D721Med (cell line): ENCODE results near the gene ZNF415.

Experiments used
- DNase-seq: peaks from one replicate; pipeline ENCODE4 v3.0.0; 2011; ENCODE audit warnings: low spot score; ENCODE audit not compliant: insufficient read length
- FAIRE-seq: peaks from 2 replicates; lab custom pipeline; 2011; peaks lifted over from hg19 to GRCh38; lab: Jason Lieb, UNC
- CTCF ChIP-seq: IDR thresholded peaks from 2 replicates; pipeline ENCODE4 v1.5.1; 2012; ENCODE audit warnings: mild to moderate bottlenecking, control low read depth; ENCODE audit not compliant: insufficient read depth; ENCODE audit errors: missing control alignments

Gene ZNF415

GRCh38 chr19:53158119-53158656 is 25.5 kb upstream of the ZNF415 start:
- TF ChIP-seq CTCF: no peak
- no peak for FAIRE-seq
- DNase-seq: no peak

DNA sequence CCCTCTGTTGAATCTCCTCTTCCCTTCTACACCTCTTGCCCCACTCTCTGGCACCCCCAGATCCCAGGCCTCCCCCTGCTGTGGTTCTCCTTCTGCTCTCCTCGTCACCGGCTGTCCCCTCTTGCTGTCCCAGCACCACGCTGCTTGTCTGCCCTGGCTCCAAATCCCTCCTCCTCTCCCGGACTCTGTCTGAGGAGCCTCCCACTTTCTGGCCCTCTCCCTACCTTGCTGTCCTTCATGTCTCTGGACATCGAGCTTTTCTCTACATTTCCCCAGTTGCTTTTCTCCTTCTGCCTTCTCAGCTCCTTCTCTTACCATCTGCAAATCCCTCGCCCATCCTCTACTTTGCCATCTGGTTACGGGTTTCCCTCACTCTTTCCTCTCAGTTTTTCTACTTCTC is 24.9 kb upstream of the ZNF415 start:
- no peak for TF ChIP-seq CTCF
- FAIRE-seq: no peak
- DNase-seq: no peak

DNA sequence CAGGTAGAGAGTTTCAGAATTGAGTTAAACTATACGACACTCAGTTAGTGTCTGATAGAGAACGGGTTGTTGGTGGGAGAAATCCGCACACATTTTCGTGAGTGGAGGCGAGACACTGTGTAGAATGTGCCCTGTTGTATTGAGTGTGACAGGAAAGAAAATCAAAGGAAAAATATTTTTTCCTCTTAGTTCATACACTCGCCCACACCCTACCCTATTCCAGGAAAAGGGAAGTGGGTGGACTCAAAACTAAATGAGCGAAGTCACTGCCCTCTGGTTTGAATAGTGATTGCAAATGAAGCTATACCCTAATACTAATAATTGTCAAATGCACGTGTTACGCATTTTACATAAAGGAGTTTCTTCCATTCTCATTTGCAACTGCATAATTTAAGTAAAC is 24.1 kb upstream of the ZNF415 start:
- no peak for TF ChIP-seq CTCF
- DNase-seq (no peak), FAIRE-seq (no peak)

GRCh38 chr19:53147645-53148044 is 14.9 kb upstream of the ZNF415 start:
- DNase-seq (no peak), FAIRE-seq (no peak)
- TF ChIP-seq CTCF: no peak

GRCh38 chr19:53140351-53140750 is 7.6 kb upstream of the ZNF415 start:
- DNase-seq (no peak), FAIRE-seq (no peak)
- TF ChIP-seq CTCF: no peak

DNA sequence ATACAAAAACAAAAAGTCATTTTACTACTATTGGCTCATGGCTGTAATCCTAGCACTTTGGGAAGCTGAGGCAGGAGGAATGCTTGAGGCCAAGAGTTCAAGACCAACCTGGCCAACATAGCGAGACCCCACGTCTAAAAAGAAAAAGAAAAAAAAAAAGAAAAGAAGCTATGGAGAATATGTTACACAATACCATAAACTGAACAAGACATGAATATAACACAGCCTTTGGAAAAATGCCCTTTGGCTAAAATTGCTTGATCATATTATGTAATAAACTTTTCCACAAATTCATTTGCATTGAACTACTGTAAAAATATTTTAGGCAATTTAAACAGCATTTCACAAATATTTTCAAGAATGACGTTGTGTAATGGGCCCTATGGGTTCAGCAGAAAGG is 3.7 kb upstream of the ZNF415 start:
- FAIRE-seq (no peak), DNase-seq (no peak)
- no peak for TF ChIP-seq CTCF

- FAIRE-seq (no peak), DNase-seq (no peak)
- TF ChIP-seq CTCF: no peak
These were observed 983 bp downstream of the ZNF415 start for GRCh38 chr19:53131727-53132126.
